WTC11 (cell line): Measurements from ENCODE around the gene PPP2R3A. TPM values are rescaled to one million over a fixed set of nuclear protein-coding genes. Genes with fewer than 3 reads are reported as not detected.

Experiments used
- ATAC-seq: fragments of 200-7000 bp; cut with Tn5 transposase; 2 replicates; pipeline ENCODE4 v1.10.0; 2021; ENCODE audit warnings: mild to moderate bottlenecking, moderate library complexity
- CTCF ChIA-PET: fragments of 300-600 bp; sonication (Branson Sonifier 250); formaldehyde crosslinking; loops from one replicate; lab custom pipeline; 2021; ENCODE audit warnings: antibody characterized with exemption; lab: Charles Lee
- POLR2A ChIA-PET: fragments of 350-600 bp; sonication (Branson Sonifier 250); formaldehyde crosslinking; loops from one replicate; lab custom pipeline; 2021; ENCODE audit warnings: antibody characterized with exemption; lab: Charles Lee
- DNase-seq: peaks from one replicate; pipeline ENCODE4 v3.0.0; 2021; ENCODE audit warnings: low spot score
- H3K27ac Mint-ChIP-seq: 2 replicates; pipeline ENCODE4 v1.8.0; 2021; ENCODE audit warnings: mixed read lengths
- H3K27me3 Mint-ChIP-seq: 2 replicates; pipeline ENCODE4 v1.8.0; 2021; ENCODE audit warnings: low read depth, mild to moderate bottlenecking, moderate library complexity, mixed read lengths
- H3K36me3 Mint-ChIP-seq: 2 replicates; pipeline ENCODE4 v1.8.0; 2021; ENCODE audit warnings: mixed read lengths
- H3K4me1 Mint-ChIP-seq: 2 replicates; pipeline ENCODE4 v1.8.0; 2022; ENCODE audit warnings: mixed read lengths
- H3K4me3 Mint-ChIP-seq: 2 replicates; pipeline ENCODE4 v1.8.0; 2021; ENCODE audit warnings: mild to moderate bottlenecking, moderate library complexity, mixed read lengths
- H3K9me3 Mint-ChIP-seq: 2 replicates; pipeline ENCODE4 v1.8.0; 2021; ENCODE audit warnings: mixed read lengths
- CBFB ChIP-seq: sonication (generic); formaldehyde crosslinking; IDR thresholded peaks from 2 replicates; pipeline ENCODE4 v1.8.1; 2022; ENCODE audit warnings: mild to moderate bottlenecking, low read depth, missing genetic modification reagents
- KAT7 ChIP-seq: sonication (generic); formaldehyde crosslinking; IDR thresholded peaks from 2 replicates; pipeline ENCODE4 v1.8.1; 2023; ENCODE audit warnings: missing genetic modification reagents, mild to moderate bottlenecking, borderline replicate concordance
- PRRX2 ChIP-seq: fragments of 250-450 bp; sonication (Bioruptor Pico); IDR thresholded peaks from 2 replicates; pipeline ENCODE4 v1.8.0; 2021; ENCODE audit warnings: mild to moderate bottlenecking
- RORB ChIP-seq: fragments of 250-450 bp; sonication (Bioruptor Pico); IDR thresholded peaks from 2 replicates; pipeline ENCODE4 v1.9.0; 2021; ENCODE audit warnings: mild to moderate bottlenecking
- ZNF121 ChIP-seq: sonication (generic); formaldehyde crosslinking; IDR thresholded peaks from 2 replicates; pipeline ENCODE4 v1.8.0; 2023; ENCODE audit warnings: missing genetic modification reagents
- ZNF263 ChIP-seq: sonication (generic); formaldehyde crosslinking; IDR thresholded peaks from 2 replicates; pipeline ENCODE4 v1.8.1; 2022; ENCODE audit warnings: low read depth, mild to moderate bottlenecking, moderate library complexity, missing genetic modification reagents
- ZNF396 ChIP-seq: fragments of 250-450 bp; sonication (Bioruptor Pico); IDR thresholded peaks from 2 replicates; pipeline ENCODE4 v1.8.0; 2021; ENCODE audit warnings: mild to moderate bottlenecking, moderate library complexity, borderline replicate concordance
- total RNA-seq: library from RNA; stranded (reverse); gene quantifications from 3 replicates; pipeline ENCODE4 v1.2.3, GENCODE V29; 2021
- TF ChIP-seq, protein P1 (sequence below): fragments of 250-450 bp; sonication (Bioruptor Pico); IDR thresholded peaks from 2 replicates; pipeline ENCODE4 v1.9.0; 2021; ENCODE audit warnings: moderate library complexity, mild to moderate bottlenecking, inconsistent platforms, borderline replicate concordance
- TF ChIP-seq, protein P2 (sequence below): fragments of 250-450 bp; sonication (Bioruptor Pico); IDR thresholded peaks from 2 replicates; pipeline ENCODE4 v1.9.0; 2021; ENCODE audit warnings: mild to moderate bottlenecking
- TF ChIP-seq, protein P3 (sequence below): fragments of 250-450 bp; sonication (Bioruptor Pico); IDR thresholded peaks from 2 replicates; pipeline ENCODE4 v1.9.0; 2021; ENCODE audit warnings: mild to moderate bottlenecking, borderline replicate concordance
- TF ChIP-seq, protein P4 (sequence below): fragments of 200-600 bp; IDR thresholded peaks from 2 replicates; pipeline ENCODE4 v1.8.0; 2022; ENCODE audit warnings: antibody characterized with exemption
- TF ChIP-seq, protein P5 (sequence below): sonication (generic); formaldehyde crosslinking; conservative IDR thresholded peaks from 2 replicates; pipeline ENCODE4 v1.8.1; 2022; ENCODE audit warnings: mild to moderate bottlenecking, missing genetic modification reagents
- TF ChIP-seq, protein P6 (sequence below): fragments of 250-450 bp; sonication (Bioruptor Pico); IDR thresholded peaks from 2 replicates; pipeline ENCODE4 v1.9.0; 2021; ENCODE audit warnings: mild to moderate bottlenecking
- TF ChIP-seq, protein P7 (sequence below): sonication (generic); formaldehyde crosslinking; IDR thresholded peaks from 2 replicates; pipeline ENCODE4 v1.8.1; 2023; ENCODE audit warnings: mild to moderate bottlenecking, moderate library complexity, missing genetic modification reagents

The PPP2R3A gene
- total RNA-seq, 1 experiment from 2014 or later = 13.1 TPM

DNA sequence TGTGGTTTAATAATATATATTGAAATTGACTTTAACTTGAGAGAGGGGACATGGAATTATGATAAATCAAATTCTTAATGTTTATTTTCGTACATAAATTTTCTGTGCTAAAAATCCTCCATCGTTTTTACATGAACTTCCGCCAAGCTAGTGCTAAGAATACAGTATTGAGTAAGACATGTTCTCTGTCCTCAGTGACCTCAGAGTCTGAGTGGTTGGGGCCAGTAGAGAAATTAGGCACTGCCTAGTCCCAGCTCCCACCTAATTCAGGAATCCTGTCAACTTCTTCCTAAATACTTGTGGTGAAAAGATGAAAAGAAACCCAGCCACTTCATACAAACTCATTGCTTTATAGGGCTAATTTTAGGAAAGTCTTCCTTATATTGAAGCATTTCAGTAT lies 110.3 kb downstream of the PPP2R3A start:
- H3K36me3 Mint-ChIP-seq = no peaks in the 10 kb centered on the region
- H3K27me3 Mint-ChIP-seq = no peaks in the 10 kb centered on the region
- peaks cover 5% of the 10 kb centered on the region for H3K4me1 Mint-ChIP-seq
- TF ChIP-seq, protein P1, sequence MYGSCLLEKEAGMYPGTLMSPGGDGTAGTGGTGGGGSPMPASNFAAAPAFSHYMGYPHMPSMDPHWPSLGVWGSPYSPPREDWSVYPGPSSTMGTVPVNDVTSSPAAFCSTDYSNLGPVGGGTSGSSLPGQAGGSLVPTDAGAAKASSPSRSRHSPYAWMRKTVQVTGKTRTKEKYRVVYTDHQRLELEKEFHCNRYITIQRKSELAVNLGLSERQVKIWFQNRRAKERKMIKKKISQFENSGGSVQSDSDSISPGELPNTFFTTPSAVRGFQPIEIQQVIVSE (CRISPR knock-in tag) = no peak
- TF ChIP-seq, protein P2, sequence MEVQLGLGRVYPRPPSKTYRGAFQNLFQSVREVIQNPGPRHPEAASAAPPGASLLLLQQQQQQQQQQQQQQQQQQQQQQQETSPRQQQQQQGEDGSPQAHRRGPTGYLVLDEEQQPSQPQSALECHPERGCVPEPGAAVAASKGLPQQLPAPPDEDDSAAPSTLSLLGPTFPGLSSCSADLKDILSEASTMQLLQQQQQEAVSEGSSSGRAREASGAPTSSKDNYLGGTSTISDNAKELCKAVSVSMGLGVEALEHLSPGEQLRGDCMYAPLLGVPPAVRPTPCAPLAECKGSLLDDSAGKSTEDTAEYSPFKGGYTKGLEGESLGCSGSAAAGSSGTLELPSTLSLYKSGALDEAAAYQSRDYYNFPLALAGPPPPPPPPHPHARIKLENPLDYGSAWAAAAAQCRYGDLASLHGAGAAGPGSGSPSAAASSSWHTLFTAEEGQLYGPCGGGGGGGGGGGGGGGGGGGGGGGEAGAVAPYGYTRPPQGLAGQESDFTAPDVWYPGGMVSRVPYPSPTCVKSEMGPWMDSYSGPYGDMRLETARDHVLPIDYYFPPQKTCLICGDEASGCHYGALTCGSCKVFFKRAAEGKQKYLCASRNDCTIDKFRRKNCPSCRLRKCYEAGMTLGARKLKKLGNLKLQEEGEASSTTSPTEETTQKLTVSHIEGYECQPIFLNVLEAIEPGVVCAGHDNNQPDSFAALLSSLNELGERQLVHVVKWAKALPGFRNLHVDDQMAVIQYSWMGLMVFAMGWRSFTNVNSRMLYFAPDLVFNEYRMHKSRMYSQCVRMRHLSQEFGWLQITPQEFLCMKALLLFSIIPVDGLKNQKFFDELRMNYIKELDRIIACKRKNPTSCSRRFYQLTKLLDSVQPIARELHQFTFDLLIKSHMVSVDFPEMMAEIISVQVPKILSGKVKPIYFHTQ (CRISPR knock-in tag) = no peak
- TF ChIP-seq RORB (no peak), ZNF121 (CRISPR knock-in tag) (no peak), KAT7 (CRISPR knock-in tag) (no peak)
- TF ChIP-seq, protein P3, sequence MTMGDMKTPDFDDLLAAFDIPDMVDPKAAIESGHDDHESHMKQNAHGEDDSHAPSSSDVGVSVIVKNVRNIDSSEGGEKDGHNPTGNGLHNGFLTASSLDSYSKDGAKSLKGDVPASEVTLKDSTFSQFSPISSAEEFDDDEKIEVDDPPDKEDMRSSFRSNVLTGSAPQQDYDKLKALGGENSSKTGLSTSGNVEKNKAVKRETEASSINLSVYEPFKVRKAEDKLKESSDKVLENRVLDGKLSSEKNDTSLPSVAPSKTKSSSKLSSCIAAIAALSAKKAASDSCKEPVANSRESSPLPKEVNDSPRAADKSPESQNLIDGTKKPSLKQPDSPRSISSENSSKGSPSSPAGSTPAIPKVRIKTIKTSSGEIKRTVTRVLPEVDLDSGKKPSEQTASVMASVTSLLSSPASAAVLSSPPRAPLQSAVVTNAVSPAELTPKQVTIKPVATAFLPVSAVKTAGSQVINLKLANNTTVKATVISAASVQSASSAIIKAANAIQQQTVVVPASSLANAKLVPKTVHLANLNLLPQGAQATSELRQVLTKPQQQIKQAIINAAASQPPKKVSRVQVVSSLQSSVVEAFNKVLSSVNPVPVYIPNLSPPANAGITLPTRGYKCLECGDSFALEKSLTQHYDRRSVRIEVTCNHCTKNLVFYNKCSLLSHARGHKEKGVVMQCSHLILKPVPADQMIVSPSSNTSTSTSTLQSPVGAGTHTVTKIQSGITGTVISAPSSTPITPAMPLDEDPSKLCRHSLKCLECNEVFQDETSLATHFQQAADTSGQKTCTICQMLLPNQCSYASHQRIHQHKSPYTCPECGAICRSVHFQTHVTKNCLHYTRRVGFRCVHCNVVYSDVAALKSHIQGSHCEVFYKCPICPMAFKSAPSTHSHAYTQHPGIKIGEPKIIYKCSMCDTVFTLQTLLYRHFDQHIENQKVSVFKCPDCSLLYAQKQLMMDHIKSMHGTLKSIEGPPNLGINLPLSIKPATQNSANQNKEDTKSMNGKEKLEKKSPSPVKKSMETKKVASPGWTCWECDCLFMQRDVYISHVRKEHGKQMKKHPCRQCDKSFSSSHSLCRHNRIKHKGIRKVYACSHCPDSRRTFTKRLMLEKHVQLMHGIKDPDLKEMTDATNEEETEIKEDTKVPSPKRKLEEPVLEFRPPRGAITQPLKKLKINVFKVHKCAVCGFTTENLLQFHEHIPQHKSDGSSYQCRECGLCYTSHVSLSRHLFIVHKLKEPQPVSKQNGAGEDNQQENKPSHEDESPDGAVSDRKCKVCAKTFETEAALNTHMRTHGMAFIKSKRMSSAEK (CRISPR knock-in tag) = no peak
- TF ChIP-seq, protein P4, sequence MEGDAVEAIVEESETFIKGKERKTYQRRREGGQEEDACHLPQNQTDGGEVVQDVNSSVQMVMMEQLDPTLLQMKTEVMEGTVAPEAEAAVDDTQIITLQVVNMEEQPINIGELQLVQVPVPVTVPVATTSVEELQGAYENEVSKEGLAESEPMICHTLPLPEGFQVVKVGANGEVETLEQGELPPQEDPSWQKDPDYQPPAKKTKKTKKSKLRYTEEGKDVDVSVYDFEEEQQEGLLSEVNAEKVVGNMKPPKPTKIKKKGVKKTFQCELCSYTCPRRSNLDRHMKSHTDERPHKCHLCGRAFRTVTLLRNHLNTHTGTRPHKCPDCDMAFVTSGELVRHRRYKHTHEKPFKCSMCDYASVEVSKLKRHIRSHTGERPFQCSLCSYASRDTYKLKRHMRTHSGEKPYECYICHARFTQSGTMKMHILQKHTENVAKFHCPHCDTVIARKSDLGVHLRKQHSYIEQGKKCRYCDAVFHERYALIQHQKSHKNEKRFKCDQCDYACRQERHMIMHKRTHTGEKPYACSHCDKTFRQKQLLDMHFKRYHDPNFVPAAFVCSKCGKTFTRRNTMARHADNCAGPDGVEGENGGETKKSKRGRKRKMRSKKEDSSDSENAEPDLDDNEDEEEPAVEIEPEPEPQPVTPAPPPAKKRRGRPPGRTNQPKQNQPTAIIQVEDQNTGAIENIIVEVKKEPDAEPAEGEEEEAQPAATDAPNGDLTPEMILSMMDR = no peak
- no peaks in the 10 kb centered on the region for H3K9me3 Mint-ChIP-seq
- DNase-seq (no peak), ATAC-seq (no peak)
- no peak overlapping the region for H3K27ac Mint-ChIP-seq
- ChIA-PET POLR2A (no interaction called here), CTCF (interaction anchor here (1.3 to 4.0 kb wide), 4 partner anchors 221 to 677 kb away, joined by 4 to 15 read pairs (median 8); partner anchors contain the start of gene STAG1)
- no peak overlapping the region for H3K4me3 Mint-ChIP-seq

DNA sequence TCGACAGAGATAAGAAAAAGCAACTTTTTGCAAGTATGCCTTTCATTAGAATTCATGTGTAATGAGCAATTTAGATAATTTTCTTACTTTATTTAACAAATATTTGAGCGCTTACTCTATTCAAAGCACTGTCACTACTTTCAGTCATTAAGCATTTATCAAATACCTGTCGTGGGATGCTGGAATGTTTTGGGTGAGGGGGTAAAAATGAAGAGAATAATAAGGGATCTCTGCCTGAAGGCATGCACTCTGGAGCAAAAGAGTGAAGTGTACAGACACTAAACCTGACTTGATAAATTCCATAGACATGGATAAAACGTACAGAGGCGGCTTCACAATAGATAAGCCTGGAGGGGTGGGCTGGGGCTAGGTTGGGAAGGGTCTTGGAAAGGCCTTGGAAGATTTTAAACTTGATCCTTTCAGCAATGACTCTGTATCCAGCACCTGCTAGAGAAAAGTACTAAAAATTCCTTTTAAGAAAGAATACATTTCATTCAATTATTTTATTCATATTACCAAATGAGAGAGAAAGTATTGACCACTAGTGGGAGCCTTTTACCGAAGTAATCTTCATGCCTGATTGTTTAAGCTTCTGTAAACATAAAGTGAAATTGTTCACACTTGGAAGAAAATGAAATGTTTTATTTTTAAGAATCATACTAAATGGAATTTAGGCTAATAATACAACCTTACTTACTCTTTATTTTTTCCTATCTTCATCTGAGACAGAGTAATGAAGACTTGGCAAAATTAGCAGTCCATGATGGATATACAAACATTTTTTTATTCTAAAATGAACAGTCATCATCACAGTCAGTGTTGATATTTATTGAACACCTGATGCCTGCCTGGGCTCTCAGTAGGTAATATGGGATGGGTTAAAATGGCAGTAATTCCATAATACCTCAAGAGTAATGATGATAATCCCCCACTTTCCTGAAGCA lies 113.2 kb downstream of the PPP2R3A start:
- Mint-ChIP-seq H3K27me3 (no peaks in the 10 kb centered on the region), H3K27ac (no peak overlapping the region), H3K9me3 (peaks cover 11% of the 10 kb centered on the region), H3K4me1 (peaks cover 5% of the 10 kb centered on the region), H3K4me3 (no peak overlapping the region), H3K36me3 (peaks cover 25% of the 10 kb centered on the region)
- ATAC-seq (no peak), DNase-seq (no peak)
- ChIA-PET POLR2A (no interaction called here), CTCF (interaction anchor here (0.5 to 1.2 kb wide), 6 partner anchors 10 to 312 kb away, joined by 3 to 5 read pairs (median 3); no protein-coding TSS in a partner anchor)
- TF ChIP-seq ZNF396 (CRISPR knock-in tag) = no peak
- TF ChIP-seq, protein P5, sequence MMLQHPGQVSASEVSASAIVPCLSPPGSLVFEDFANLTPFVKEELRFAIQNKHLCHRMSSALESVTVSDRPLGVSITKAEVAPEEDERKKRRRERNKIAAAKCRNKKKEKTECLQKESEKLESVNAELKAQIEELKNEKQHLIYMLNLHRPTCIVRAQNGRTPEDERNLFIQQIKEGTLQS (CRISPR knock-in tag) = no peak
- TF ChIP-seq, protein P2 (CRISPR knock-in tag) = no peak
- TF ChIP-seq, protein P6, sequence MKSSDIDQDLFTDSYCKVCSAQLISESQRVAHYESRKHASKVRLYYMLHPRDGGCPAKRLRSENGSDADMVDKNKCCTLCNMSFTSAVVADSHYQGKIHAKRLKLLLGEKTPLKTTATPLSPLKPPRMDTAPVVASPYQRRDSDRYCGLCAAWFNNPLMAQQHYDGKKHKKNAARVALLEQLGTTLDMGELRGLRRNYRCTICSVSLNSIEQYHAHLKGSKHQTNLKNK (CRISPR knock-in tag) = no peak
- TF ChIP-seq, protein P7, sequence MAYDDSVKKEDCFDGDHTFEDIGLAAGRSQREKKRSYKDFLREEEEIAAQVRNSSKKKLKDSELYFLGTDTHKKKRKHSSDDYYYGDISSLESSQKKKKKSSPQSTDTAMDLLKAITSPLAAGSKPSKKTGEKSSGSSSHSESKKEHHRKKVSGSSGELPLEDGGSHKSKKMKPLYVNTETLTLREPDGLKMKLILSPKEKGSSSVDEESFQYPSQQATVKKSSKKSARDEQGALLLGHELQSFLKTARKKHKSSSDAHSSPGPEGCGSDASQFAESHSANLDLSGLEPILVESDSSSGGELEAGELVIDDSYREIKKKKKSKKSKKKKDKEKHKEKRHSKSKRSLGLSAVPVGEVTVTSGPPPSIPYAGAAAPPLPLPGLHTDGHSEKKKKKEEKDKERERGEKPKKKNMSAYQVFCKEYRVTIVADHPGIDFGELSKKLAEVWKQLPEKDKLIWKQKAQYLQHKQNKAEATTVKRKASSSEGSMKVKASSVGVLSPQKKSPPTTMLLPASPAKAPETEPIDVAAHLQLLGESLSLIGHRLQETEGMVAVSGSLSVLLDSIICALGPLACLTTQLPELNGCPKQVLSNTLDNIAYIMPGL (CRISPR knock-in tag) = no peak
- no peak for TF ChIP-seq CBFB (CRISPR knock-in tag)
- TF ChIP-seq ZNF263 (CRISPR knock-in tag) = no peak
- no peak for TF ChIP-seq PRRX2 (CRISPR knock-in tag)
